SK-N-SH treated with all-trans-retinoic acid at 6 μM for 48 hours (cell line): ENCODE data around the gene LEMD2.

Experiments
- ATAC-seq: fragments of 200-7000 bp; cut with Tn5 transposase; 3 replicates; pipeline ENCODE4 v1.9.1; 2020; ENCODE audit warnings: mild to moderate bottlenecking, moderate library complexity
- BACH2 ChIP-seq: fragments of 250-450 bp; sonication (Bioruptor Pico); IDR thresholded peaks from 2 replicates; pipeline ENCODE4 v1.9.0; 2021; ENCODE audit warnings: mild to moderate bottlenecking, borderline replicate concordance
- CREB5 ChIP-seq: fragments of 250-450 bp; sonication (Bioruptor Pico); IDR thresholded peaks from 2 replicates; pipeline ENCODE4 v1.5.1; 2020; ENCODE audit warnings: low read depth, mild to moderate bottlenecking, moderate library complexity
- CSDC2 ChIP-seq: fragments of 250-450 bp; sonication (Bioruptor Pico); IDR thresholded peaks from 2 replicates; pipeline ENCODE4 v1.5.0; 2020; ENCODE audit warnings: mild to moderate bottlenecking, moderate library complexity
- ESRRG ChIP-seq: fragments of 250-450 bp; sonication (Bioruptor Pico); IDR thresholded peaks from 2 replicates; pipeline ENCODE4 v1.6.1; 2021; ENCODE audit warnings: mild to moderate bottlenecking
- PATZ1 ChIP-seq: fragments of 250-450 bp; sonication (Bioruptor Pico); IDR thresholded peaks from 2 replicates; pipeline ENCODE4 v1.8.0; 2020; ENCODE audit warnings: mild to moderate bottlenecking, moderate library complexity, borderline replicate concordance
- POU6F1 ChIP-seq: fragments of 250-450 bp; sonication (Bioruptor Pico); IDR thresholded peaks from 2 replicates; pipeline ENCODE4 v1.8.0; 2021; ENCODE audit warnings: low read depth, mild to moderate bottlenecking, moderate library complexity, borderline replicate concordance
- SNAI2 ChIP-seq: fragments of 250-450 bp; sonication (Bioruptor Pico); IDR thresholded peaks from 2 replicates; pipeline ENCODE4 v1.5.0; 2020; ENCODE audit warnings: mild to moderate bottlenecking, moderate library complexity
- TOX ChIP-seq: fragments of 250-450 bp; sonication (Bioruptor Pico); IDR thresholded peaks from 2 replicates; pipeline ENCODE4 v1.8.0; 2021; ENCODE audit warnings: mild to moderate bottlenecking, moderate library complexity, borderline replicate concordance
- ZC3H10 ChIP-seq: fragments of 250-450 bp; sonication (Bioruptor Pico); IDR thresholded peaks from 2 replicates; pipeline ENCODE4 v1.5.1; 2021; ENCODE audit warnings: mild to moderate bottlenecking, moderate library complexity
- ZFP3 ChIP-seq: fragments of 250-450 bp; sonication (Bioruptor Pico); IDR thresholded peaks from 2 replicates; pipeline ENCODE4 v1.5.0; 2020; ENCODE audit warnings: mild to moderate bottlenecking, moderate library complexity
- ZFP30 ChIP-seq: fragments of 450-650 bp; formaldehyde crosslinking; IDR thresholded peaks from 2 replicates; pipeline ENCODE4 v1.5.0; 2022; ENCODE audit warnings: mild to moderate bottlenecking, moderate library complexity
- ZNF565 ChIP-seq: fragments of 450-650 bp; formaldehyde crosslinking; conservative IDR thresholded peaks from 2 replicates; pipeline ENCODE4 v1.5.0; 2020; ENCODE audit warnings: low read depth, mild to moderate bottlenecking, moderate library complexity
- ZNF70 ChIP-seq: fragments of 450-650 bp; formaldehyde crosslinking; IDR thresholded peaks from 2 replicates; pipeline ENCODE4 v1.5.0; 2020; ENCODE audit warnings: mild to moderate bottlenecking, moderate library complexity
- ZNF8 ChIP-seq: fragments of 450-650 bp; formaldehyde crosslinking; IDR thresholded peaks from 2 replicates; pipeline ENCODE4 v1.5.0; 2020; ENCODE audit warnings: mild to moderate bottlenecking, moderate library complexity
- TF ChIP-seq, protein P1 (sequence below): fragments of 250-450 bp; sonication (Bioruptor Pico); IDR thresholded peaks from 2 replicates; pipeline ENCODE4 v1.5.0; 2020; ENCODE audit warnings: mild to moderate bottlenecking, moderate library complexity

The LEMD2 gene

GRCh38 chr6:33788694-33789549, at the start of gene LEMD2:
Gene LEMD2 (minus strand): TSS chr6:33789130. CDS start chr6:33789116, 14 bp downstream.
- TF ChIP-seq PATZ1 (CRISPR knock-in tag) (no peak), BACH2 (CRISPR knock-in tag) (0 out of 2 replicates have a peak, but pooled peaks have one; percentile 52), SNAI2 (CRISPR knock-in tag) (peak; percentile 98), ZC3H10 (CRISPR knock-in tag) (peak; percentile 23; the same call in 1 of the 2 replicates), CSDC2 (CRISPR knock-in tag) (peak; percentile 96), ZFP3 (peak; percentile 85), ZNF8 (CRISPR knock-in tag) (no peak)
- TF ChIP-seq, protein P1, sequence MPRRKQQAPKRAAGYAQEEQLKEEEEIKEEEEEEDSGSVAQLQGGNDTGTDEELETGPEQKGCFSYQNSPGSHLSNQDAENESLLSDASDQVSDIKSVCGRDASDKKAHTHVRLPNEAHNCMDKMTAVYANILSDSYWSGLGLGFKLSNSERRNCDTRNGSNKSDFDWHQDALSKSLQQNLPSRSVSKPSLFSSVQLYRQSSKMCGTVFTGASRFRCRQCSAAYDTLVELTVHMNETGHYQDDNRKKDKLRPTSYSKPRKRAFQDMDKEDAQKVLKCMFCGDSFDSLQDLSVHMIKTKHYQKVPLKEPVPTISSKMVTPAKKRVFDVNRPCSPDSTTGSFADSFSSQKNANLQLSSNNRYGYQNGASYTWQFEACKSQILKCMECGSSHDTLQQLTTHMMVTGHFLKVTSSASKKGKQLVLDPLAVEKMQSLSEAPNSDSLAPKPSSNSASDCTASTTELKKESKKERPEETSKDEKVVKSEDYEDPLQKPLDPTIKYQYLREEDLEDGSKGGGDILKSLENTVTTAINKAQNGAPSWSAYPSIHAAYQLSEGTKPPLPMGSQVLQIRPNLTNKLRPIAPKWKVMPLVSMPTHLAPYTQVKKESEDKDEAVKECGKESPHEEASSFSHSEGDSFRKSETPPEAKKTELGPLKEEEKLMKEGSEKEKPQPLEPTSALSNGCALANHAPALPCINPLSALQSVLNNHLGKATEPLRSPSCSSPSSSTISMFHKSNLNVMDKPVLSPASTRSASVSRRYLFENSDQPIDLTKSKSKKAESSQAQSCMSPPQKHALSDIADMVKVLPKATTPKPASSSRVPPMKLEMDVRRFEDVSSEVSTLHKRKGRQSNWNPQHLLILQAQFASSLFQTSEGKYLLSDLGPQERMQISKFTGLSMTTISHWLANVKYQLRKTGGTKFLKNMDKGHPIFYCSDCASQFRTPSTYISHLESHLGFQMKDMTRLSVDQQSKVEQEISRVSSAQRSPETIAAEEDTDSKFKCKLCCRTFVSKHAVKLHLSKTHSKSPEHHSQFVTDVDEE, result peak; percentile 99
- ATAC-seq, result peak; percentile 92

GRCh38 chr6:33837971-33838665, 49.2 kb upstream of the LEMD2 start:
- no peak for TF ChIP-seq POU6F1 (CRISPR knock-in tag)
- TF ChIP-seq ZNF565 (CRISPR knock-in tag), result no peak
- no peak for TF ChIP-seq ZFP30 (CRISPR knock-in tag)
- TF ChIP-seq BACH2 (CRISPR knock-in tag), result no peak
- TF ChIP-seq PATZ1 (CRISPR knock-in tag), result no peak
- TF ChIP-seq ZFP3, result no peak
- no peak for TF ChIP-seq SNAI2 (CRISPR knock-in tag)
- ATAC-seq, result no peak

- ATAC-seq, result no peak
- no peak for TF ChIP-seq ESRRG (CRISPR knock-in tag)
- TF ChIP-seq ZNF565 (CRISPR knock-in tag), result no peak
- TF ChIP-seq PATZ1 (CRISPR knock-in tag), result no peak
- no peak for TF ChIP-seq CSDC2 (CRISPR knock-in tag)
- TF ChIP-seq POU6F1 (CRISPR knock-in tag), result no peak
- TF ChIP-seq CREB5 (CRISPR knock-in tag), result no peak
- no peak for TF ChIP-seq ZC3H10 (CRISPR knock-in tag)
- no peak for TF ChIP-seq TOX (CRISPR knock-in tag)
- no peak for TF ChIP-seq ZFP30 (CRISPR knock-in tag)
- TF ChIP-seq ZNF8 (CRISPR knock-in tag), result no peak
- no peak for TF ChIP-seq ZNF70
- TF ChIP-seq, protein P1, result no peak
Measured at GRCh38 chr6:33836806-33837469, 48.0 kb upstream of the LEMD2 start.
